ENCODE measurements around the gene ZNF770. TPM values are rescaled to one million over a fixed set of nuclear protein-coding genes. Genes with fewer than 3 reads are reported as not detected.
"Not testable (repeated sequence)": the region's sequence is repeated elsewhere in the genome, so short reads cannot be mapped to it uniquely, and the experiment has no call there.

ZNF770 gene
- total RNA-seq, 4 donors from 2014 or later: 20.9 to 27.4 (median 24.2) TPM

DNA sequence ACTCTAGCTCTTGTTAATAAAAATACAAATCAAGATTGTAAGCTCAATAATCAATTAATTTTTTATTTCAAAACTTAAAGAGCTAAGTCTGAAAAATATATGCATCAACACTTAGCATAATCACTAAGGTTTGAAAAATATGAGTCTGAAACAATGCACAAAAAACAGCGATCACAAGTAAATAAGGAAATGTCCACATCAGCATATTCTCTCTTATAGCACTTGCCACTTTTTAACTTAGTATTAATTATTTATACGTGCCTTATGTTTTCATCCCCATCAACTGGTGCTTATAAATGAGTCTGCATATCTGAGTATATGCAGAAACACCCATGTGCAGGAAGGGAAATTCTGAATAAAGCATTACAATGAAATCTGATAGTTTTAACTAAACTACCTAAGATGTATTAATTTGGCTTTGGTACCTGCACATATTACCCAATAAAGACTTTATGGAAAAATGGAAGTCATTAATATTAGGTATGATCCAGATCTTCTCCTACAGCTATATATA is 46.8 kb downstream of the ZNF770 start:
- Histone ChIP-seq H3K9me3 (no peaks in the 10 kb centered on the region), H3K27ac (no peak overlapping the region), H3K36me3 (peaks cover 10 to 100% of the 10 kb centered on the region in 2 donors), H3K27me3 (no peaks in the 10 kb centered on the region), H3K4me3 (no peak overlapping the region), H3K4me1 (no peaks in the 10 kb centered on the region)
- no peak for ATAC-seq
- WGBS, 2 donors (ENCODE audit: low coverage in 1 of 2): 93% methylated on average over 2 of the region's 2 CpGs
- TF ChIP-seq POLR2AphosphoS5 (IDR thresholded peaks at IDR 0.05) (no peak), POLR2A (IDR thresholded peaks at IDR 0.05) (no peak), CTCF (IDR thresholded peaks at IDR 0.05) (no peak), EP300 (IDR thresholded peaks at IDR 0.05) (no peak)

- no peaks in the 10 kb centered on the region for H3K27me3 ChIP-seq
- H3K27ac ChIP-seq: no peak overlapping the region
- WGBS, 2 donors (ENCODE audit: low coverage in 1 of 2): 94% methylated on average over 3 of the region's 3 CpGs; no CpG with 5 or more reads in 1 of the 2 donors
- H3K4me1 ChIP-seq: no peaks in the 10 kb centered on the region
- no peaks in the 10 kb centered on the region for H3K9me3 ChIP-seq
- no peak overlapping the region for H3K4me3 ChIP-seq
- no peak for ATAC-seq
- TF ChIP-seq EP300 (IDR thresholded peaks at IDR 0.05) (no peak), CTCF (IDR thresholded peaks at IDR 0.05) (no peak), POLR2A (IDR thresholded peaks at IDR 0.05) (no peak), POLR2AphosphoS5 (IDR thresholded peaks at IDR 0.05) (no peak)
- H3K36me3 ChIP-seq: peaks cover 6 to 90% of the 10 kb centered on the region in 2 donors
Observed at GRCh38 chr15:34933432-34933975, 54.6 kb downstream of the ZNF770 start.

GRCh38 chr15:34928349-34928748 is 59.7 kb downstream of the ZNF770 start:
- peaks cover 6 to 92% of the 10 kb centered on the region in 2 donors for H3K36me3 ChIP-seq
- H3K27me3 ChIP-seq, H3K4me3 ChIP-seq, H3K27ac ChIP-seq, H3K4me1 ChIP-seq, ATAC-seq, H3K9me3 ChIP-seq: not testable (repeated sequence)
- WGBS, 2 donors (ENCODE audit: low coverage in 1 of 2): 89 to 91% methylated on average over 4 to 6 of the region's 6 CpGs

Other genes starting within 250 kb of the ZNF770 start
- gene GJD2, start 233.3 kb downstream of the ZNF770 start, total RNA-seq: not detected
- gene ACTC1, start 192.7 kb downstream of the ZNF770 start, total RNA-seq: 10 to 100 TPM in 1 of 4 donors, 1 to 10 TPM in 3; 6.6 to 24.2 (median 8.9) TPM
- 10 to 100 TPM; 16.4 to 26.9 (median 24.7) TPM for gene AQR, start 18.5 kb downstream of the ZNF770 start, total RNA-seq
- gene NANOGP8, start 97.0 kb upstream of the ZNF770 start, total RNA-seq: 1 to 10 TPM in 1 of 4 donors, not detected in 3; 4.0 TPM